Neuronal stem cell (in vitro differentiated cells): ENCODE results near the gene SLC35G6.
A peak's percentile ranks its signal among the peaks of the same experiment; 100 is the strongest.

Source experiments
- DNase-seq: peaks from one replicate; pipeline ENCODE4 v3.0.0-alpha.2; 2013; ENCODE audit warnings: low spot score
- H2AFZ ChIP-seq: one replicate; pipeline ENCODE4 v1.6.1; 2013; ENCODE audit warnings: mild to moderate bottlenecking, low read length, inconsistent platforms
- H2AK5ac ChIP-seq: 2 replicates; pipeline ENCODE4 v1.6.1; 2013; ENCODE audit warnings: low read depth, mild to moderate bottlenecking, inconsistent platforms, low read length, moderate library complexity, mixed read lengths
- H2BK120ac ChIP-seq: 2 replicates; pipeline ENCODE4 v1.6.1; 2013; ENCODE audit warnings: low read depth, mild to moderate bottlenecking, inconsistent platforms, low read length, moderate library complexity, mixed read lengths
- H2BK12ac ChIP-seq: one replicate; pipeline ENCODE4 v1.6.1; 2013; ENCODE audit warnings: low read length, inconsistent platforms
- H2BK15ac ChIP-seq: 2 replicates; pipeline ENCODE4 v1.6.1; 2013; ENCODE audit warnings: mild to moderate bottlenecking, low read length, inconsistent platforms, mixed read lengths
- H2BK5ac ChIP-seq: one replicate; pipeline ENCODE4 v1.6.1; 2013; ENCODE audit warnings: inconsistent platforms, mild to moderate bottlenecking, low read length, moderate library complexity
- H3K14ac ChIP-seq: one replicate; pipeline ENCODE4 v1.6.1; 2013; ENCODE audit warnings: low read length, inconsistent platforms
- H3K18ac ChIP-seq: 2 replicates; pipeline ENCODE4 v1.6.1; 2013; ENCODE audit warnings: low read length, inconsistent platforms
- H3K23ac ChIP-seq: 2 replicates; pipeline ENCODE4 v1.6.1; 2013; ENCODE audit warnings: low read depth, mild to moderate bottlenecking, mixed read lengths, low read length, inconsistent platforms; ENCODE audit not compliant: poor library complexity
- H3K27ac ChIP-seq: replicated peaks from 3 replicates; pipeline ENCODE4 v1.5.1; 2013; ENCODE audit warnings: low read length, inconsistent platforms
- H3K27me3 ChIP-seq, 3 experiments: 2 replicates each; pipeline ENCODE4 v1.6.1; 2013; ENCODE audit warnings: low read length in 3 of 3, mild to moderate bottlenecking in 2 of 3, inconsistent platforms in 1 of 3, low read depth in 1 of 3, mixed read lengths in 1 of 3, moderate library complexity in 1 of 3; ENCODE audit not compliant: control insufficient read depth in 3 of 3, insufficient read depth in 3 of 3
- H3K36me3 ChIP-seq, 2 donors: replicated peaks in 1 of 2; 2 replicates each; pipeline ENCODE4 v1.6.1; 2013; ENCODE audit warnings: low read length in 2 of 2; ENCODE audit not compliant: control insufficient read depth in 2 of 2, insufficient read depth in 2 of 2
- H3K4ac ChIP-seq: 2 replicates; pipeline ENCODE4 v1.6.1; 2013; ENCODE audit warnings: inconsistent platforms, mild to moderate bottlenecking, low read length, moderate library complexity
- H3K4me1 ChIP-seq, 2 donors: 1 replicate in 1 of 2; 2 replicates in 1 of 2; pipeline ENCODE4 v1.6.1; 2013; ENCODE audit warnings: low read length in 2 of 2, low read depth in 1 of 2; ENCODE audit not compliant: control insufficient read depth in 2 of 2, insufficient read depth in 1 of 2
- H3K4me2 ChIP-seq: one replicate; pipeline ENCODE4 v1.6.1; 2013; ENCODE audit warnings: mild to moderate bottlenecking, low read length, inconsistent platforms; ENCODE audit not compliant: insufficient read depth, poor library complexity, severe bottlenecking
- H3K4me3 ChIP-seq, 2 donors: 2 replicates each; pipeline ENCODE4 v1.5.1; 2013; ENCODE audit warnings: low read length in 2 of 2, mild to moderate bottlenecking in 2 of 2, inconsistent platforms in 1 of 2, moderate library complexity in 1 of 2
- H3K79me1 ChIP-seq: one replicate; pipeline ENCODE4 v1.6.1; 2013; ENCODE audit warnings: low read depth, mild to moderate bottlenecking, inconsistent platforms, low read length, moderate library complexity
- H3K9ac ChIP-seq: one replicate; pipeline ENCODE4 v1.6.1; 2013; ENCODE audit warnings: mild to moderate bottlenecking, low read depth, low read length, inconsistent platforms; ENCODE audit not compliant: poor library complexity
- H3K9me3 ChIP-seq, 2 donors: replicated peaks in 1 of 2; 2 replicates each; pipeline versions ENCODE3 to v1.6.1; 2013; ENCODE audit warnings: low read length in 2 of 2, mild to moderate bottlenecking in 2 of 2, inconsistent platforms in 1 of 2, low read depth in 1 of 2, mixed read lengths in 1 of 2, moderate library complexity in 1 of 2; ENCODE audit not compliant: control insufficient read depth in 2 of 2, insufficient read depth in 1 of 2
- H4K8ac ChIP-seq: one replicate; pipeline ENCODE4 v1.6.1; 2013; ENCODE audit warnings: low read depth, mild to moderate bottlenecking, inconsistent platforms, low read length, moderate library complexity
- H4K91ac ChIP-seq: one replicate; pipeline ENCODE4 v1.6.1; 2013; ENCODE audit warnings: low read length, low read depth, mild to moderate bottlenecking, inconsistent platforms; ENCODE audit not compliant: poor library complexity
- WGBS, 2 donors: extraction: QIAGEN DNeasy Blood & Tissue Kit; methylation state at CpG; one replicate each; pipeline ENCODE4 v1.1.7; 2013; ENCODE audit warnings: missing lambda C conversion rate in 2 of 2, mixed read lengths in 1 of 2; ENCODE audit not compliant: insufficient read length in 2 of 2, insufficient replicate concordance in 1 of 2; ENCODE audit errors: extremely low coverage in 2 of 2; 5-methylcytosine and 5-hydroxymethylcytosine counted together

Gene SLC35G6

GRCh38 chr17:7436556-7437368 lies 44.5 kb upstream of the SLC35G6 start:
- WGBS, 2 donors, result no CpG with 5 or more reads among the region's 92 CpGs
- H3K27ac ChIP-seq, result no peak overlapping the region
- peaks cover 29 to 45% (median 38%) of the 10 kb centered on the region in 3 experiments for H3K27me3 ChIP-seq

GRCh38 chr17:7437369-7437863 lies 43.8 kb upstream of the SLC35G6 start:
- Histone ChIP-seq H3K23ac (peak overlapping the region; percentile 27), H3K9ac (peak overlapping the region; percentile 80), H3K14ac (peak overlapping the region; percentile 21), H4K91ac (no peak overlapping the region), H3K4me3 (peak overlapping the region; percentile 45 to 72), H3K18ac (peak overlapping the region; percentile 95), H2AK5ac (no peak overlapping the region), H2BK120ac (no peak overlapping the region), H3K4me2 (peak overlapping the region; percentile 93), H2BK5ac (peak overlapping the region; percentile 39), H3K4ac (no peak overlapping the region), H2BK12ac (no peak overlapping the region), H3K4me1 (peaks cover 25 to 29% of the 10 kb centered on the region in 2 donors), H4K8ac (no peak overlapping the region), H3K27me3 (peaks cover 29 to 45% (median 38%) of the 10 kb centered on the region in 3 experiments), H3K36me3 (no peaks in the 10 kb centered on the region), H2AFZ (peak overlapping the region; percentile 96), H3K27ac (no peak overlapping the region), H2BK15ac (peak overlapping the region; percentile 95), H3K79me1 (no peaks in the 10 kb centered on the region), H3K9me3 (peaks cover 0 to 4% of the 10 kb centered on the region in 2 donors)
- no CpG with 5 or more reads among the region's 31 CpGs for WGBS, 2 donors
- DNase-seq, result no peak

More at GRCh38 chr17:7436556-7437368, 44.5 kb upstream of the SLC35G6 start:
- Histone ChIP-seq H2BK12ac (no peak overlapping the region), H4K8ac (no peak overlapping the region), H2BK120ac (no peak overlapping the region), H3K9me3 (peaks cover 0 to 4% of the 10 kb centered on the region in 2 donors), H2BK15ac (peak overlapping the region; percentile 95), H4K91ac (no peak overlapping the region), H3K36me3 (no peaks in the 10 kb centered on the region), H3K4me2 (peak overlapping the region; percentile 93), H2AFZ (peak overlapping the region; percentile 96), H3K14ac (no peak overlapping the region), H3K4me3 (peak overlapping the region; percentile 45 to 72), H2BK5ac (no peak overlapping the region), H3K9ac (peak overlapping the region; percentile 80), H3K79me1 (no peaks in the 10 kb centered on the region), H3K4ac (no peak overlapping the region), H3K18ac (peak overlapping the region; percentile 94), H3K23ac (peak overlapping the region; percentile 27), H2AK5ac (peak overlapping the region; percentile 70), H3K4me1 (peaks cover 25 to 29% of the 10 kb centered on the region in 2 donors)
- DNase-seq, result peak; percentile 83

- Histone ChIP-seq H2AK5ac (peak overlapping the region; percentile 19), H3K36me3 (no peaks in the 10 kb centered on the region), H4K91ac (no peak overlapping the region), H2BK5ac (no peak overlapping the region), H3K4me3 (peak overlapping the region; percentile 45 to 75), H3K18ac (peak overlapping the region; percentile 95), H3K79me1 (no peaks in the 10 kb centered on the region), H3K4ac (no peak overlapping the region), H3K4me2 (peak overlapping the region; percentile 93), H3K9ac (peak overlapping the region; percentile 84), H4K8ac (no peak overlapping the region), H3K27ac (no peak overlapping the region), H2AFZ (peak overlapping the region; percentile 96), H2BK12ac (no peak overlapping the region), H3K23ac (peak overlapping the region; percentile 89), H3K14ac (peak overlapping the region; percentile 99), H3K9me3 (peaks cover 0 to 4% of the 10 kb centered on the region in 2 donors), H2BK15ac (peak overlapping the region; percentile 95), H3K4me1 (peaks cover 25 to 29% of the 10 kb centered on the region in 2 donors), H3K27me3 (peaks cover 29 to 47% (median 38%) of the 10 kb centered on the region in 3 experiments), H2BK120ac (no peak overlapping the region)
- WGBS, 2 donors, result no CpG with 5 or more reads among the region's 48 CpGs
- DNase-seq, result peak; percentile 58
Measured at GRCh38 chr17:7437950-7438614, 43.2 kb upstream of the SLC35G6 start.
